Measurements from ENCODE around the gene XRCC4. TPM values are rescaled to one million over a fixed set of nuclear protein-coding genes. Genes with fewer than 3 reads are reported as not detected.

The XRCC4 gene
- total and polyA plus RNA-seq, 12 donors, result 2.4 to 15.8 (median 6.3) TPM

DNA sequence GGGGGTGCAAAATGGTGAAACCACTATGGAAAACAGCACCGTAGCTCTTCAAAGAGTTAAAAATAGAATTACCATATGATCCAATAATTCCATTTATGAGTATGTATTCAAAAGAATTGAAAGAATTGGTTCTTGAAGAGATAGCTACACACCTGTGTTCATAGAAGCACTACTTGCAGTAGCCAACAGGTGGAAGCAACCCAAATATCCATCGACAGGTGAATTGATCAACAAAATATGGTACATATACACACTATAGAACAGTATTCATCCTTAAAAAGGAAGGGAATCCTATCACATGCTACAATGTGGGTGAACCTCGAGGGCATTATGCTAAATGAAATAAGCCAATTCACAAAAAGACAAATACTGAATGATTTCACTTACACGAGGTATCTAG, 308.5 kb downstream of the XRCC4 start:
- Histone ChIP-seq H3K36me3 (replicated peaks in 1 of 2) (no peaks in the 10 kb centered on the region), H3K27ac (no peak overlapping the region), H3K4me3 (no peak overlapping the region), H3K9me3 (replicated peaks in 1 of 3) (no peaks in the 10 kb centered on the region), H3K27me3 (no peaks in the 10 kb centered on the region), H3K4me1 (replicated peaks in 1 of 2) (no peaks in the 10 kb centered on the region)
- no peak for DNase-seq
- intact Hi-C loops (cut with DNase I), result no loop called here
- TF ChIP-seq, protein P1, sequence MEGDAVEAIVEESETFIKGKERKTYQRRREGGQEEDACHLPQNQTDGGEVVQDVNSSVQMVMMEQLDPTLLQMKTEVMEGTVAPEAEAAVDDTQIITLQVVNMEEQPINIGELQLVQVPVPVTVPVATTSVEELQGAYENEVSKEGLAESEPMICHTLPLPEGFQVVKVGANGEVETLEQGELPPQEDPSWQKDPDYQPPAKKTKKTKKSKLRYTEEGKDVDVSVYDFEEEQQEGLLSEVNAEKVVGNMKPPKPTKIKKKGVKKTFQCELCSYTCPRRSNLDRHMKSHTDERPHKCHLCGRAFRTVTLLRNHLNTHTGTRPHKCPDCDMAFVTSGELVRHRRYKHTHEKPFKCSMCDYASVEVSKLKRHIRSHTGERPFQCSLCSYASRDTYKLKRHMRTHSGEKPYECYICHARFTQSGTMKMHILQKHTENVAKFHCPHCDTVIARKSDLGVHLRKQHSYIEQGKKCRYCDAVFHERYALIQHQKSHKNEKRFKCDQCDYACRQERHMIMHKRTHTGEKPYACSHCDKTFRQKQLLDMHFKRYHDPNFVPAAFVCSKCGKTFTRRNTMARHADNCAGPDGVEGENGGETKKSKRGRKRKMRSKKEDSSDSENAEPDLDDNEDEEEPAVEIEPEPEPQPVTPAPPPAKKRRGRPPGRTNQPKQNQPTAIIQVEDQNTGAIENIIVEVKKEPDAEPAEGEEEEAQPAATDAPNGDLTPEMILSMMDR (IDR thresholded peaks at IDR 0.05), result no peak
- TF ChIP-seq POLR2A (IDR thresholded peaks at IDR 0.05), result no peak
- 83 to 89% (median 88%) methylated on average over 4 of the region's 4 CpGs for WGBS, 4 donors

DNA sequence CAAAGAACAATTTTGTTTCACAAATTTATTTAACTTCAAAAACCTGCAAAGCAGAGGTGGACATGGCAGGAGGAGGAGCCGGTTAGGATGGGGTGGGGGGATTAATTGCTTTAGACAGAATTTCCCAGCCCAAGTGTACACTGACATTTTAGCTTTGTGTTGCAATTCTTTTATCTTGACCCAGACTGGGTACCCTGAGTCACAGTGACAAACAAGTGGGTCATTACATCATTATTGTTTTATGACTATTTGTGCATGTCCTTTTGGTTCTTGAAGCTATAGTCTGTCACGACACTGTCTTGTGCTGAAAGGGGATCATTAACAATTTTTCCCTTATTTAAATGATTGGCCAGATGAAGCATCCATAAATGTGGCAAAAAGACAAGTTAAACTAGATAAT, 309.7 kb downstream of the XRCC4 start:
- intact Hi-C loops (cut with DNase I), result no loop called here
- TF ChIP-seq POLR2A (IDR thresholded peaks at IDR 0.05), result no peak
- TF ChIP-seq, protein P1 (IDR thresholded peaks at IDR 0.05), result no peak
- Histone ChIP-seq H3K4me1 (replicated peaks in 1 of 2) (no peaks in the 10 kb centered on the region), H3K27me3 (no peaks in the 10 kb centered on the region), H3K36me3 (replicated peaks in 1 of 2) (no peaks in the 10 kb centered on the region), H3K4me3 (no peak overlapping the region), H3K27ac (no peak overlapping the region), H3K9me3 (replicated peaks in 1 of 3) (no peaks in the 10 kb centered on the region)
- WGBS, 4 donors, result 60 to 76% (median 65%) methylated on average over 2 of the region's 2 CpGs
- peak in 1 of 7 donors; percentile 9 for DNase-seq

- Histone ChIP-seq H3K27me3 (no peaks in the 10 kb centered on the region), H3K4me1 (replicated peaks in 1 of 2) (no peaks in the 10 kb centered on the region), H3K4me3 (no peak overlapping the region), H3K27ac (no peak overlapping the region), H3K9me3 (replicated peaks in 1 of 3) (no peaks in the 10 kb centered on the region), H3K36me3 (replicated peaks in 1 of 2) (no peaks in the 10 kb centered on the region)
- DNase-seq, result no peak
- intact Hi-C loops (cut with DNase I), result no loop called here
- no peak for TF ChIP-seq POLR2A (IDR thresholded peaks at IDR 0.05)
- TF ChIP-seq, protein P1 (IDR thresholded peaks at IDR 0.05), result no peak
These were observed 311.3 kb downstream of the XRCC4 start for GRCh38 chr5:83388608-83389007.

DNA sequence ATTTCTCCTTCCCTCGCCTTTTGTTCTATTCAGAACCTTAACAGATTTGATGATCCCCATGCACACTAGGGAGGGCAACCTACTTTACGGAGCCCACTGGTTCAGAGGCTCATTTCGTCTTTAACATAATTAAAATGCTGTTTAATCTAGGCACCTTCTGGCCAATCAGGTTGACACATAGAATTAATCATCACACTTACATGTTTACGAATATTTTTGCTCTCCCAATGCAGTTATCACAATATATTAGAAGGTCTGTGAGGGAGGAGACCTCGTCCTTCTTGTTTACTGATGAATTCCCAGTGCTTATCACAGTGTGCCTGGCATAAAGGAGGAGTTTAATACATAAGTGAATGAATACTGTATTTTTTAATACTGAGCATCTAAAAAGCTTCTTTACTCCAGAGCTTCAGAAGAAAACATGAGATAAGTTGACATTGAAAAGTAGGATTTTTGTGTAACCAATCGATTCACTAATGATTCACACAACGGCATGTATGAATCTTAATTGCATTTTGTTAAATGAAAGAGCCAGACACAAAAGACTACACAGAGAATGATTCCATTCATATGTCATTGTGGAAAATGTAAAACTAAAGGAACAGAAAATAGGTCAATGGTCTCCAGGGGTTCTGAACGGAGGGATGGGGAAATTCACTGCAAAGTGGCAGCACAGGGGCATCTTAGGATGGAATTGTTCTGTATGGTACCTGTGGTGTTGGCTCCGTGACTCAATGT, 315.6 kb downstream of the XRCC4 start:
- no peaks in the 10 kb centered on the region for H3K36me3 ChIP-seq (replicated peaks in 1 of 2)
- intact Hi-C loops (cut with DNase I), result no loop called here
- no peaks in the 10 kb centered on the region for H3K4me1 ChIP-seq (replicated peaks in 1 of 2)
- no peaks in the 10 kb centered on the region for H3K9me3 ChIP-seq (replicated peaks in 1 of 3)
- TF ChIP-seq, protein P1 (IDR thresholded peaks at IDR 0.05), result no peak
- no peak for TF ChIP-seq POLR2A (IDR thresholded peaks at IDR 0.05)
- WGBS, 4 donors, result 86 to 90% (median 88%) methylated on average over 9 of the region's 9 CpGs
- no peaks in the 10 kb centered on the region for H3K27me3 ChIP-seq
- no peak for DNase-seq
- no peak overlapping the region for H3K4me3 ChIP-seq
- no peak overlapping the region for H3K27ac ChIP-seq

Data from adrenal gland (tissue), 12 donors.